Coronary artery (tissue), 2 donors: ENCODE data around the gene PPME1.

Experiments used
- DNase-seq: peaks from one replicate; pipeline ENCODE4 v3.0.0-alpha.2; 2017; ENCODE audit warnings: low spot score
- H3K27ac ChIP-seq, 2 donors: fragments of 200-600 bp; sonication (generic); one replicate each; pipeline ENCODE4 v1.5.1; 2016 to 2019
- H3K4me3 ChIP-seq: fragments of 200-600 bp; sonication (generic); 2 replicates; pipeline ENCODE4 v1.5.1; 2016; ENCODE audit warnings: mild to moderate bottlenecking, moderate library complexity
- TF ChIP-seq, protein P1 (sequence below): fragments of 200-600 bp; sonication (generic); IDR thresholded peaks from one replicate; pipeline ENCODE4 v1.5.1; 2019; ENCODE audit warnings: antibody characterized with exemption

PPME1 gene

DNA sequence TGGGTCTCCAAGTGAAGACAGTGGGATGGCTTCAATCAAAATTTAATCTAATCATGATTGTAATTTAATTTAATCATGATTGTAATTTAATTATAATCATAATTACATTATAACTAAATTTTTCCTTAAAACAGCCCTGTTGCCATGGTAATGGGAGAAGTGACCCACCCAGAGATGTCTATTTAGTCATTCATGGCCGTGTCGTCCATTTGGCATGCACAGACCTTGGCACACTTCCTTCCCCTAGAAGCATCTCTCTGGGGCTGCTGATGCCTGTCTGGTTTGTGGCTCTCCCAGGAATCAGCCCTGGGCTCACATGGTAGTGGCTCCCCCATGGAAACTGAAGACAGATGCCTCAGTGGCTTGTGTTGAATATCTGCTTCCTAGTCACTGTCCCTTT lies 113.4 kb downstream of the PPME1 start:
- TF ChIP-seq, protein P1, sequence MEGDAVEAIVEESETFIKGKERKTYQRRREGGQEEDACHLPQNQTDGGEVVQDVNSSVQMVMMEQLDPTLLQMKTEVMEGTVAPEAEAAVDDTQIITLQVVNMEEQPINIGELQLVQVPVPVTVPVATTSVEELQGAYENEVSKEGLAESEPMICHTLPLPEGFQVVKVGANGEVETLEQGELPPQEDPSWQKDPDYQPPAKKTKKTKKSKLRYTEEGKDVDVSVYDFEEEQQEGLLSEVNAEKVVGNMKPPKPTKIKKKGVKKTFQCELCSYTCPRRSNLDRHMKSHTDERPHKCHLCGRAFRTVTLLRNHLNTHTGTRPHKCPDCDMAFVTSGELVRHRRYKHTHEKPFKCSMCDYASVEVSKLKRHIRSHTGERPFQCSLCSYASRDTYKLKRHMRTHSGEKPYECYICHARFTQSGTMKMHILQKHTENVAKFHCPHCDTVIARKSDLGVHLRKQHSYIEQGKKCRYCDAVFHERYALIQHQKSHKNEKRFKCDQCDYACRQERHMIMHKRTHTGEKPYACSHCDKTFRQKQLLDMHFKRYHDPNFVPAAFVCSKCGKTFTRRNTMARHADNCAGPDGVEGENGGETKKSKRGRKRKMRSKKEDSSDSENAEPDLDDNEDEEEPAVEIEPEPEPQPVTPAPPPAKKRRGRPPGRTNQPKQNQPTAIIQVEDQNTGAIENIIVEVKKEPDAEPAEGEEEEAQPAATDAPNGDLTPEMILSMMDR = no peak
- H3K27ac ChIP-seq = no peak overlapping the region
- H3K4me3 ChIP-seq = no peak overlapping the region
- DNase-seq = no peak

DNA sequence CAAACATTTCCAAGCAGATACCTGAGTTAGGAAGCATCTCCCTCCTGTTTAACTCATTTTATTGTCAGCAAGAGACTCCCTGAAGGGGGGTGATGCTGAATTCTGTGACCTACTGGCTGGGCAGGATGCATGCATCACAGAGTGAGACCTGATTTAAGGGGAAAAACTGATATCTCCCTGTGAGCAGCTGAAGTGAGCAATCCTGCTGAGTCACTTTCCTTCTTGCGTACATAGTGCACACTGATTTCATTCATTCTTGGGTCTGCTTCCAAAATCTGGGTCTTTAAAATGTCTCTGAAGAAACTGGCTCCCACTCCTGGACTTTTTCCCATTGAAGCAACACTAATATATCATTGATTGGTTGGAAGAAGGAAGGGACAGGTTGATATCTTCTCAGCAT lies 117.1 kb downstream of the PPME1 start:
- Histone ChIP-seq H3K4me3 (no peak overlapping the region), H3K27ac (peak overlapping the region in 1 of 2 donors; percentile 38)
- DNase-seq = no peak
- TF ChIP-seq, protein P1 = no peak

DNA sequence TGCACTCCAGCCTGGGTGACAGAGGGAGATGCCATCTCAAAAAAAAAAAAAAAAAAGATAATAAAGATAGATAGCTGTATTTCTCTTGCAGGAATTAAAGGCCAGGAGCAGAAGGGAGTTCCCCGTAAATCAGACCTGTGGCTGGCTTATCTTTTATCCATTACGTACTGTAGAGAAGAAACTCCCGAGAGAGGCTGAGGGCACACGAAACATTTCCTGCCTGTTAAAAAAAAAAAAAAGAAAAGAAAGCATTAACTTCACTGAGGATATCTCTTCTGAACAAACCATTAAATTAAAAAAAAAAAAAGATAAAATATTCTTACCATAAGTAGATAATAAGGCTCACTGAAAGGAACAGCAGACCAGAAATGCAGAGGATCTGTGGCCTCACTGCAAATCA lies 117.8 kb downstream of the PPME1 start:
- Histone ChIP-seq H3K4me3 (no peak overlapping the region), H3K27ac (no peak overlapping the region)
- TF ChIP-seq, protein P1 = no peak
- DNase-seq = no peak

DNA sequence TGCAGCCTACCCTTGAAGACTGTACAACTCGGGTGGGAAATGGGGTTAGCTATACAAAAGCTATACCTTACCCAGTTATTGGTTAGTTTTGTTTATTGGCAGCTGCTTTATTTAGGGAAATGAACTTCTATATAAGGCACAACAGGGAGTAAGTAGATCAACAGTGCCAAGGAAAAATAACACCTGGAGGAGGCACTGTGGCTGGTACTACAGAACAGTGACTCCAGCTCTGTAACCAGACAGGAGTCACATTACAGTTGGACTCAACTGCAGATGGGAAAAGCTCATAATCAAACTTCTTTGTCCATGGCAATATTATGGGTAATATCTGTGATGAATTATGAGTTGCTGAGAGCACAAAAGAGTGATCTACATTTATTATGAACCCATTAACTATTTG lies 126.4 kb downstream of the PPME1 start:
- H3K27ac ChIP-seq = no peak overlapping the region
- no peak for DNase-seq
- TF ChIP-seq, protein P1 = no peak
- no peak overlapping the region for H3K4me3 ChIP-seq

DNA sequence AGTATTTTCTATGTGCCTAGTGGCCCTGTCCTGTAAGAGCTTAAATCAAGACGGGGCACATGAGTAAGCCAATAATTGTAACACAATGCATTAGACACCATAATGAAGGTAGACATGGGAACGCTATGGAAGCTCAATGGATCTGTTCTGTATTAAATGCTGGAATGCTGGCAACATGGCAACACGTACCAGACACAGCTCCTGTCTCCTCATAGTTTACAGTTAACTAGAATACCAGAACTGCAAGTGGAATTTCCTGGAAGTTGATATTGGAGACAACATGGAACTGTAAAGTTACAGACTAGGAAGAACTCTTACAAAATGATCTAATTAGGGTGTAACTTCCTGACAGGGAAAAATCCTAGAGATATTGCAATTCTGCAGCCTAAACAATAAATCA lies 127.9 kb downstream of the PPME1 start:
- no peak for DNase-seq
- TF ChIP-seq, protein P1 = no peak
- no peak overlapping the region for H3K4me3 ChIP-seq
- H3K27ac ChIP-seq = no peak overlapping the region
